Activated CD4-positive, alpha-beta memory T cell treated with anti-CD3 and anti-CD28 coated beads, Interleukin-2, amount 10 ng/mL, durations not matched to agents 7 days and 5 days (primary cell): ENCODE measurements around the gene VEPH1. TPM values are rescaled to one million over a fixed set of nuclear protein-coding genes. Genes with fewer than 3 reads are reported as not detected.

Experiments
- CTCF ChIA-PET: fragments of 350-600 bp; sonication (Branson Sonifier 250); formaldehyde crosslinking; loops from one replicate; lab custom pipeline; 2021; ENCODE audit warnings: antibody characterized with exemption, inconsistent platforms; lab: Charles Lee
- POLR2A ChIA-PET: fragments of 350-600 bp; sonication (Branson Sonifier 250); formaldehyde crosslinking; loops from one replicate; lab custom pipeline; 2021; ENCODE audit warnings: antibody characterized with exemption; lab: Charles Lee
- DNase-seq: peaks from one replicate; pipeline ENCODE4 v3.0.0-alpha.2; 2020
- H3K27ac Mint-ChIP-seq: one replicate; pipeline ENCODE4 v1.8.0; 2021; ENCODE audit warnings: mild to moderate bottlenecking, mixed read lengths
- H3K27me3 Mint-ChIP-seq: one replicate; pipeline ENCODE4 v1.8.0; 2021; ENCODE audit warnings: mixed read lengths
- H3K36me3 Mint-ChIP-seq: one replicate; pipeline ENCODE4 v1.8.0; 2021; ENCODE audit warnings: low read depth, mixed read lengths
- H3K4me1 Mint-ChIP-seq: one replicate; pipeline ENCODE4 v1.8.0; 2021; ENCODE audit warnings: mixed read lengths
- H3K4me3 Mint-ChIP-seq: one replicate; pipeline ENCODE4 v1.8.0; 2021; ENCODE audit warnings: mild to moderate bottlenecking, mixed read lengths
- H3K9me3 Mint-ChIP-seq: one replicate; pipeline ENCODE4 v1.8.0; 2021; ENCODE audit warnings: mixed read lengths
- total RNA-seq, 2 experiments: library from RNA; stranded (reverse); gene quantifications; one replicate each; pipeline ENCODE4 v1.2.3, GENCODE V29; 2021

Gene VEPH1
- total RNA-seq, 2 experiments from 2014 or later: not detected

DNA sequence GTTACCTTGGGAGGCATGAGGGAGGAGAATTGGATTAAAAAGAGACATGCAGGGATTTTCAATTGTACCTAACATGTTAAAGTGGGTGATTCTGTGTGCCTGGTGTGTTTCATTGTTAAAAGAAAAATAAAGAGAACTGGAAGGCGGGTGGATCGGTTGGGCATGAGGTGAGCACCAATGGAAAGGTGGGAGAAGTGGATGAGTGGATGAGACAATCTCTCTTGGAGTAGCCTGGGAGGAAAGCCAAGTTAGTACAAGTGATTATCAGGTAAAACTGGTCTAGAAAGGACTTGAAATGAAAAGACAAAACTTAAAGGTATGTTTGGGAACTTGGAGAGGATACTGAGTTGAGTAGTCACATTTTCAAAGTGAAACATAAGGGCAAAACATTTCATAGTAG lies 12.1 kb downstream of the VEPH1 start:
- H3K4me3 Mint-ChIP-seq: no peak overlapping the region
- peaks cover 7% of the 10 kb centered on the region for H3K27me3 Mint-ChIP-seq
- ChIA-PET CTCF (no interaction called here), POLR2A (no interaction called here)
- DNase-seq: no peak
- H3K9me3 Mint-ChIP-seq: no peaks in the 10 kb centered on the region
- no peaks in the 10 kb centered on the region for H3K4me1 Mint-ChIP-seq
- H3K27ac Mint-ChIP-seq: no peak overlapping the region
- H3K36me3 Mint-ChIP-seq: no peaks in the 10 kb centered on the region

DNA sequence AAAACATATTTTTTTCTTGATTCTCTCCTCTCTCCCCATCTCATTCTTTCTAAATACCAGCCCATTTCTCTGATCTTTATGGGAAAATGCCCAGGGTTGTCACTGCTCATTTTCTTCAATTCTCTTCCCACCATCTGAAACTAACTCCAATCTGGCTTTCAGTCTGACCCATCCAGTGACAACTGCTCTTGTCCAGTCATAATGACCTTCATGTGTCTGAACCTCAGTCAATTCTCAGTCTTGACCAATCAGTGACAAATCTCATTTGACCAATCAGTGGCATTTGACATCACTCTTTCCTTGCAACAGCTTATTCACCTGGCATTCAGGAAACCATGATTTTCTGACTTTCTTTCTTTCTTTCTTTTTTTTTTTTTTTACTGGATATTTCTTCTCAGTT lies 15.1 kb downstream of the VEPH1 start:
- no peak for DNase-seq
- Mint-ChIP-seq H3K4me3 (no peak overlapping the region), H3K27me3 (peaks cover 7% of the 10 kb centered on the region), H3K9me3 (no peaks in the 10 kb centered on the region), H3K27ac (no peak overlapping the region), H3K4me1 (no peaks in the 10 kb centered on the region), H3K36me3 (no peaks in the 10 kb centered on the region)
- ChIA-PET CTCF (interaction anchor here (0.6 kb wide), 1 partner anchor 119 kb away, joined by 3 read pairs; no protein-coding TSS in a partner anchor), POLR2A (no interaction called here)

DNA sequence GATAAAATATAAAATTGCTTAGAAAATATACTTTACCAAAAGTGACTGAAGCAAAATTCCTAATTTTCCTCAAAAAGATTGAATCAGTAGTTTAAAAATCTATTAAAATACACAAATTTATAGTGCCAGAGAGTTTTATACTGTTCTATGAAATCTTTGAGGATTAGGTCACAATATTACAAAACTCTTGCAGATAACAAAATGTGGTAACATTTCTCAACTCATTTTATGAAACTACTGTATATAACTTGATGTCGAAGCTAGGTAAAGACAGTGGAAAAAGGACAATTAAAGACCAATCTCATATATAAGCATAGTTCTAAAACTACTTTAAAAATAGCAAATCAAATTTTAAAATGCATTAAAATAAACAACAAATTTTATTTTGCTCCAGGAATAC lies 15.9 kb downstream of the VEPH1 start:
- ChIA-PET POLR2A (no interaction called here), CTCF (no interaction called here)
- Mint-ChIP-seq H3K27me3 (peaks cover 10% of the 10 kb centered on the region), H3K27ac (no peak overlapping the region), H3K9me3 (no peaks in the 10 kb centered on the region), H3K4me1 (no peaks in the 10 kb centered on the region), H3K36me3 (no peaks in the 10 kb centered on the region), H3K4me3 (no peak overlapping the region)
- no peak for DNase-seq

DNA sequence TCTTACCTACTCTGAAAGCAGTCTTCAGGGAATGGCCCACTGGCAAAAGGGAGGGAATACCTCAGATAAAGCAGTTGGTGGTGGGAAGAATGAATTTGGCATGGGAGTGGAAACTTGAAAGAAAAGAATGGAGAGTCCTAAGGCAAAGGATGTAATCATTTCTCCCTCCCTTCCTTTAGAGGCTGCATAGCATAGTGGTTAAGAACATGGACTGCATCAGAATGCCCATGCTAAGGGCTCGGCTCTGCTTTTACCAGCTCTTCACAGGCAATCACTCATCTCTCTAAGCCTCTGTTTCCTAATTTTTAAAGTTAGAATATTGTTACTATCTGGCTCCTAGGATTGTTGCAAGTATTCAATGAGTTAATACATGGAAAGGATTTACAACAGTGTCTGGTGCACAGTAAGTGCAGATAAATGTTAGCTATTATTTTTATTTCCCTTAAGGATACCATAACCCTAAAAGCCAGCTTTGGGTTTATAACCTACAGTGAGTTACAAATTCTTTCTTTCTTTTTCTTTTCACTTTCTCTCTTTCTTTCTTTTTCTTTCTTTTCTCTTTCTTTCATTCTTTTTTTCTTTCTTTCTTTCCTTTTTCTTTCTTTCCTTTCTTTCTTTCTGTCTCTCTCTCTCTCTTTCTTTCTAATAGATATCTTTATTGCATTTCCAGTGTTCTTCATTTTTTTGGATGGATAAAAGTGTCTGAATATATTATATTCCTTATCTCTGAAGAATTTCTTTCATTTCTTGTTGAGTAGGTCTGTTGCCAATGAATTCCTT lies 23.6 kb downstream of the VEPH1 start:
- Mint-ChIP-seq H3K4me3 (no peak overlapping the region), H3K36me3 (no peaks in the 10 kb centered on the region), H3K4me1 (no peaks in the 10 kb centered on the region), H3K27ac (no peak overlapping the region), H3K9me3 (no peaks in the 10 kb centered on the region), H3K27me3 (peaks cover 3% of the 10 kb centered on the region)
- ChIA-PET POLR2A (no interaction called here), CTCF (no interaction called here)
- DNase-seq: no peak

DNA sequence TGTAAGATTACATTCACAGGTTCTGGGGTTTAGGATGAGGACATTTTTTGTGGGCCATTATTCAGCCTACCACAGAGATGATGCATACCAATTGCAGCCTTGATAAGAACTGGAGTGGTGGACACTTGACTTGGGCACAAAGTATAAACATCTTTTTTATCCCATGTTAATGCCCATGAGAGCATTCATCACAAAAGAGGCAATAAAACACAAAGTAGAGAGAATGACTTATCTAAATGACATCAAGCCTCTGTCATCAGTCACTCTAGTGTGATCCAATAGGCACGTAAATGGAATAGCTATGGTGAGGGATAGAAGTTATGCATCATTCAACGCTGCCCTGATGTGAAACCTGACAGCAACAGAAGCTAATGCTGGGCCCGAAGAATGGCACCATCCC lies 25.8 kb downstream of the VEPH1 start:
- Mint-ChIP-seq H3K4me3 (no peak overlapping the region), H3K36me3 (no peaks in the 10 kb centered on the region), H3K9me3 (no peaks in the 10 kb centered on the region), H3K27ac (no peak overlapping the region), H3K27me3 (no peaks in the 10 kb centered on the region), H3K4me1 (no peaks in the 10 kb centered on the region)
- CTCF ChIA-PET: no interaction called here
- POLR2A ChIA-PET: no interaction called here
- no peak for DNase-seq

DNA sequence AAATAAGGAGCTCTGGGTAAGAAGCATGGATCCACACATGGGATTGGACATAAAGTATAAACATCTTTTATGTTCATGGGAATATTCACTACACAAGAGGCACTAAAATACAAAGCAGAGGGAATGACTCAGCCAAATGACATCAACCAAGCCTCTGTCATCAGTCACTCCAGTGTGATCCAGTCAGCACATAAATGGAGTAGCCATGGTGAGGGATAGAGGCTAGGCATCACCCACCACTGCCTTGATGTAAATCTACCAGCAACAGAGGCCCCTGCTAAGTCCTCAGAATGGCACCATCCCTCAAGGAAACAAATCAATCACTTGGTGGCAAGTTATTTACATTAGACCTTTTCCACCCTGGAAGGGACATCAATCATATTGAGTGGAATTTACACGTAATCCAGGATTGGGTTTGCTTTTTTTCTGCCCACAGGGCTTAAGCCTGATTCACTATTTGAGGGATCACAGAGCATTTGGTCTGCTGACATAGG lies 27.2 kb downstream of the VEPH1 start:
- POLR2A ChIA-PET: no interaction called here
- no peak for DNase-seq
- Mint-ChIP-seq H3K4me1 (no peaks in the 10 kb centered on the region), H3K4me3 (no peak overlapping the region), H3K36me3 (no peaks in the 10 kb centered on the region), H3K27ac (no peak overlapping the region), H3K27me3 (no peaks in the 10 kb centered on the region), H3K9me3 (no peaks in the 10 kb centered on the region)
- CTCF ChIA-PET: no interaction called here

DNA sequence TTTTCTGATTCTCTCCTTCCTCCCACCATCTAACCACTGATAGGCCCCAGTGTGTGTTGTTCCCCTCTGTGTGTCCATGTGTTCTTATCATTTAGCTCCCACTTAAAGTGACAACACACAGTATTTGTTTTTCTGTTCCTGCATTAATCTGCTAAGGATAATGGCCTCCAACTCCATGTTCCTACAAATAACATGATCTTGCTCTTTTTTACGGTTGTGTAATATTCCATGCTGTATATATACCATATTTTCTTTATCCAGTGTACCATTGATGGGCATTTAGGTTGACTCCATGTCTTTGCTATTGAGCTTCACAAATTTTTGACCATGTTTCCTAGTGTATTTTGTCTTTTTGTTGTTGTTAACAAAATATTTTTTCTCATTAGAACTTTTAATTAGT lies 30.6 kb downstream of the VEPH1 start:
- ChIA-PET CTCF (no interaction called here), POLR2A (no interaction called here)
- Mint-ChIP-seq H3K36me3 (no peaks in the 10 kb centered on the region), H3K4me1 (no peaks in the 10 kb centered on the region), H3K27me3 (no peaks in the 10 kb centered on the region), H3K9me3 (no peaks in the 10 kb centered on the region), H3K27ac (no peak overlapping the region), H3K4me3 (no peak overlapping the region)
- DNase-seq: no peak

DNA sequence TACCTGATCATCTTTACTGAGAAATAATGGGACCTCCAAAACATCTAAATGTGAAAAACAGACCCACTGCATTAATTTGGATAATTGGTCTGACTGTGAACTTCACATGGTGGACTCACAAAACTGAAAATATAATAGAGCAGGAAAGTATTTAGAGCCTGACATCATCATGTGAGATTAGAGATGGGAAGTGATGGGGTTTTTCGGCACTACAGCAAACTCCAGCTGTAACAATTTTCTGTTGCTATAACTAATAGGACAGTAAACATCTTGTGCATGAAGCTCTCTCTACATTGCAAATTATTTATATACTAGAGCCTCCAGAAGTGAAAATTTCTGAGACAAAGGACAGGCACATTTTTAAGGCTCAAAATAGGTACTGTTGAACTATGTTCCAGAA lies 32.2 kb downstream of the VEPH1 start:
- DNase-seq: no peak
- H3K9me3 Mint-ChIP-seq: no peaks in the 10 kb centered on the region
- ChIA-PET CTCF (no interaction called here), POLR2A (no interaction called here)
- no peaks in the 10 kb centered on the region for H3K36me3 Mint-ChIP-seq
- H3K27ac Mint-ChIP-seq: no peak overlapping the region
- no peak overlapping the region for H3K4me3 Mint-ChIP-seq
- H3K4me1 Mint-ChIP-seq: no peaks in the 10 kb centered on the region
- H3K27me3 Mint-ChIP-seq: no peaks in the 10 kb centered on the region

DNA sequence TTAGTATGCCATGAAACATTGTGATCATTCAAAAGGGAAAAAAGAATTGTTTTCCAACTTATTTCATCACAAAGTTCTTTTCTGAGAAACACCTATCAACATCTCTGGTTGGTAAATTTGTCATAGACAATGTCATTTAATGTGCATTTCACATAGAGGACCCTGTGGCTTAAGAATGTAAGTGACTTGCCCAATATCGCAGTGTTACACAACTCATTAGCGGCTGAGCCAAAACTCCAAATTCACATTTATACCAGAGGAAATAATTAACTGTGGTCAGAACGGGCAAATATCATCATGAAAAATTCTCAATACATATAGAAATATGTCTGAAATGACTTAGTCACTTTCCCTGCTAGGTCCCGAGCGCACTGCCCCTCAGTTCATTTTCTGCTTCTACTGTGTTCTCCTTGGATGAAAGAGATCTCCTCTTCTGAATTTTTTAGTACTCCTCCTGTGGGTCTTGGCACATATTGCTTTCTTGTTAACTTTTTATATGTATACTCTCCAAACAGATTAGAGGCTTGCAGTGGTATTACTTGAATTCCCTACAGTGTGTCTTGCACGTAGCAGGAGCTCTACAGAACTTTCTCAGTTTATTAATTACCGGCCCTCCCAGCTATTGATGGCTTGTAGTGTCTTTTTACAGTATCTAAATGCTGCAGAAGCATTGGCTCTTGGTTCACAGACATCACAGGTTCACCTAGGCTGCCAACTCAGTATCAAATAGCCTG lies 33.5 kb downstream of the VEPH1 start:
- no peaks in the 10 kb centered on the region for H3K27me3 Mint-ChIP-seq

DNA sequence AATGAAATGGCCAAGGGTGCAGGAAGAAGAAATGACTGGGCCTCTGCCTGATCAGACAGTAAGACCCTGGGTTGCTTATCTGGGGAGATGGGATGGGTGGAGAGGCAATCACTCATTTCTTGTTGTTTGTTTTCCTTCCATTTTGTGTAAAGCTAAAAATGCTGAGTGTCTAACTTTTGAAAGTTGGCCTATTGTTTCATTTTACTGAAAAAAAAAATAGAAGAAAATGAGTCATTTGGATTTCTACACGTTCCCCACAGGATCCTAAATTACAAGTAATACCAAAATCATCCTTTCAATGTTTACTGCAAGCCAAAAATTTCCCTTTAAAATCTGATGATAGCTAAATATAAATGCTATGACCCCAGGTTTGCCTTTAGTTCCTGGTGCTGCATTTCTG lies 36.0 kb downstream of the VEPH1 start:
- ChIA-PET POLR2A (interaction anchor here (0.6 kb wide), 1 partner anchor 21 kb away, joined by 3 read pairs; no protein-coding TSS in a partner anchor), CTCF (no interaction called here)
- Mint-ChIP-seq H3K36me3 (no peaks in the 10 kb centered on the region), H3K4me1 (no peaks in the 10 kb centered on the region), H3K9me3 (no peaks in the 10 kb centered on the region), H3K27me3 (no peaks in the 10 kb centered on the region), H3K4me3 (no peak overlapping the region), H3K27ac (no peak overlapping the region)
- DNase-seq: no peak

More for the DNA sequence above, 33.5 kb downstream of the VEPH1 start:
- Mint-ChIP-seq H3K4me3 (no peak overlapping the region), H3K4me1 (no peaks in the 10 kb centered on the region), H3K27ac (no peak overlapping the region), H3K9me3 (no peaks in the 10 kb centered on the region), H3K36me3 (no peaks in the 10 kb centered on the region)
- no peak for DNase-seq
- ChIA-PET CTCF (no interaction called here), POLR2A (no interaction called here)

DNA sequence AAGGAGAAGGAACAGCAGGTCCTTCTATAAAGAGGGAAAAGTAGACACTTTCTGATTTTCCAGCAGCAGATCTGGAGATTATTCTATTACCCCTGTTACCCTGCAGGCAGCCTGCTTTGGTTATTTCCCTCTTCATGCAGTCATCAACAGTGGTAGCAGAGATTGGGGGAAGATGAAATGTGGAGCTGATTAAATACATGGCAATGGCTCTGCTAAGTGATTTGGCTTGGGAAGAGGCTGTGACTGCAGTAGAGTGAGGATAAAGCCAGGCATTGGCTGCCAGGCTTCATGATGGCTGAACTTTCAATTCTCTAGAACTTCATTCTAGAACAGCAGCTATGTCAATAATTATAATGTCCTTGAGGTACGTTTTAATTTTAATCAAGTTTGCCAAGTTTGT lies 37.5 kb downstream of the VEPH1 start:
- POLR2A ChIA-PET: no interaction called here
- H3K27ac Mint-ChIP-seq: no peak overlapping the region
- DNase-seq: no peak
- H3K9me3 Mint-ChIP-seq: no peaks in the 10 kb centered on the region
- CTCF ChIA-PET: no interaction called here
- H3K36me3 Mint-ChIP-seq: no peaks in the 10 kb centered on the region
- H3K27me3 Mint-ChIP-seq: no peaks in the 10 kb centered on the region
- no peaks in the 10 kb centered on the region for H3K4me1 Mint-ChIP-seq
- no peak overlapping the region for H3K4me3 Mint-ChIP-seq

DNA sequence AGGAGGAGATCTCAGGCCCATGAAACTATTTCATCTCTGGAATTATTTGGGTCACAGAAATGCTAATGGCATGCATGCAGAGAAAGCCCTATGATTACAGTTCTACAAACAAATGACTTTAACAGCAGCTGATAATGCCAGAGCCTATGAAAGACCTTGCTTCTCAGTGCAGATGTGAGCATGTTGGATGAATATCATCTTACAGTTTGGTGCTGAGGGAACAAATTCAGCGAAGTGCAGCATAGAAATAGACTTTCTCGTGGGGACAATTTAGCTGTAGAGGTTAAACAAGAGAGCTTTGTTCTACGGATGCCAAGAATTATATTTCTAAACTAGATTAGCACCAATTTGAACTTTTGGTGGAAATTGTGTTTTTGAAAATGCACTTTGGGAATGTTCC lies 38.9 kb downstream of the VEPH1 start:
- no peak for DNase-seq
- Mint-ChIP-seq H3K4me1 (no peaks in the 10 kb centered on the region), H3K4me3 (no peak overlapping the region), H3K36me3 (no peaks in the 10 kb centered on the region), H3K27ac (no peak overlapping the region), H3K27me3 (no peaks in the 10 kb centered on the region), H3K9me3 (no peaks in the 10 kb centered on the region)
- CTCF ChIA-PET: no interaction called here
- POLR2A ChIA-PET: no interaction called here

DNA sequence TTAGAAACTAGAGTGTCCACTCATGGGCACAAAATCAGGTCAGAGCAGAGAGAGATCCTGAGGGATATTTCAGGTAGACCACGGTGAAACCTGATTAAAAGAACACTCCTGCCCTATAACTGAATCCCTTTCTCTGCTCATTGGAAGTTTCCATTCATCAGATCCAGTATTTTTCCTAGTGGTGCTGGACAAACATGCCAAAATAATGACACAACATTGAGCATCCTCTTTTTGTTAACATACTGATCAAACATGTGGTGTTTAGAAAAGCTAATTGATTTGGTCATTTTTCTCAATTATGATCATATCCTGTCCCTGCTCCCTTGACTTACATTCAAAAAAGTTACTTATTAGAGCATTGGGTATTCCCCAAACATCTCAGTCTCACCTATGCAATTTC lies 39.4 kb downstream of the VEPH1 start:
- no peaks in the 10 kb centered on the region for H3K27me3 Mint-ChIP-seq
- ChIA-PET POLR2A (no interaction called here), CTCF (no interaction called here)
- H3K36me3 Mint-ChIP-seq: no peaks in the 10 kb centered on the region
- H3K27ac Mint-ChIP-seq: no peak overlapping the region
- no peaks in the 10 kb centered on the region for H3K4me1 Mint-ChIP-seq
- DNase-seq: no peak
- no peak overlapping the region for H3K4me3 Mint-ChIP-seq
- H3K9me3 Mint-ChIP-seq: no peaks in the 10 kb centered on the region
